Neural crest cell (in vitro differentiated cells): ENCODE data around the gene MYOM1. TPM values are rescaled to one million over a fixed set of nuclear protein-coding genes. Genes with fewer than 3 reads are reported as not detected.
"Not testable (repeated sequence)": the region's sequence is repeated elsewhere in the genome, so short reads cannot be mapped to it uniquely, and the experiment has no call there.

Experiments used
- DNase-seq: peaks from one replicate; pipeline ENCODE4 v3.0.0; 2021; ENCODE audit warnings: low read depth, mixed read lengths, low spot score
- H3K27ac Mint-ChIP-seq: one replicate; pipeline ENCODE4 v1.8.0; 2021; ENCODE audit warnings: mild to moderate bottlenecking, mixed read lengths; ENCODE audit not compliant: unreplicated experiment
- H3K27me3 Mint-ChIP-seq: 2 replicates; pipeline ENCODE4 v1.8.0; 2021; ENCODE audit warnings: low read depth, mild to moderate bottlenecking, mixed read lengths
- H3K36me3 Mint-ChIP-seq: 2 replicates; pipeline ENCODE4 v1.8.0; 2021; ENCODE audit warnings: low read depth, mild to moderate bottlenecking, mixed read lengths
- H3K4me1 Mint-ChIP-seq: 2 replicates; pipeline ENCODE4 v1.8.0; 2021; ENCODE audit warnings: mixed read lengths
- H3K4me3 Mint-ChIP-seq: one replicate; pipeline ENCODE4 v1.8.0; 2021; ENCODE audit warnings: mild to moderate bottlenecking, mixed read lengths
- H3K9me3 Mint-ChIP-seq: 2 replicates; pipeline ENCODE4 v1.8.0; 2021; ENCODE audit warnings: mixed read lengths
- CTCF ChIP-seq: fragments of 200-600 bp; sonication (generic); conservative IDR thresholded peaks from 2 replicates; pipeline ENCODE4 v1.5.0; 2021; ENCODE audit warnings: antibody characterized with exemption, mild to moderate bottlenecking
- total RNA-seq: library from RNA; stranded (reverse); gene quantifications from 2 replicates; pipeline ENCODE4 v1.2.1, GENCODE V29; 2021

MYOM1 gene
- total RNA-seq, 1 donor from 2014 or later = 0.89 TPM

- no peaks in the 10 kb centered on the region for H3K36me3 Mint-ChIP-seq
- no peak for DNase-seq
Measured at GRCh38 chr18:3027370-3027891, 192.3 kb downstream of the MYOM1 start.

GRCh38 chr18:3025544-3025943 is 194.2 kb downstream of the MYOM1 start:
- no peak for DNase-seq
- H3K27me3 Mint-ChIP-seq = no peaks in the 10 kb centered on the region
- no peaks in the 10 kb centered on the region for H3K36me3 Mint-ChIP-seq
- H3K4me3 Mint-ChIP-seq = no peak overlapping the region
- H3K27ac Mint-ChIP-seq = no peak overlapping the region
- TF ChIP-seq CTCF = no peak
- H3K9me3 Mint-ChIP-seq = peaks cover 4% of the 10 kb centered on the region
- H3K4me1 Mint-ChIP-seq = peaks cover 24% of the 10 kb centered on the region

More at GRCh38 chr18:3027370-3027891, 192.3 kb downstream of the MYOM1 start:
- TF ChIP-seq CTCF = no peak
- no peaks in the 10 kb centered on the region for H3K27me3 Mint-ChIP-seq
- no peak overlapping the region for H3K27ac Mint-ChIP-seq
- peaks cover 4% of the 10 kb centered on the region for H3K9me3 Mint-ChIP-seq
- peaks cover 24% of the 10 kb centered on the region for H3K4me1 Mint-ChIP-seq
- no peak overlapping the region for H3K4me3 Mint-ChIP-seq

GRCh38 chr18:3023603-3024002 is 196.2 kb downstream of the MYOM1 start:
- H3K9me3 Mint-ChIP-seq, H3K27ac Mint-ChIP-seq, H3K36me3 Mint-ChIP-seq, H3K27me3 Mint-ChIP-seq, DNase-seq, H3K4me3 Mint-ChIP-seq: not testable (repeated sequence)
- peaks cover 13% of the 10 kb centered on the region for H3K4me1 Mint-ChIP-seq

Other genes with a start within 250 kb of the MYOM1 start
- 22.5 and 22.6 TPM in 2 replicates for gene LPIN2, start 206.8 kb downstream of the MYOM1 start, total RNA-seq
- gene MYL12A, start 27.8 kb upstream of the MYOM1 start, total RNA-seq = 165 TPM in 2 replicates
- 89.6 and 95.1 TPM in 2 replicates for gene MYL12B, start 42.2 kb upstream of the MYOM1 start, total RNA-seq
- gene TGIF1, start 230.2 kb upstream of the MYOM1 start, total RNA-seq = 49.1 and 57.9 TPM in 2 replicates